Neuronal stem cell (in vitro differentiated cells): ENCODE measurements around the gene PPARGC1A.

Experiments used
- DNase-seq: peaks from one replicate; pipeline ENCODE4 v3.0.0-alpha.2; 2013; ENCODE audit warnings: low spot score
- H2AFZ ChIP-seq: one replicate; pipeline ENCODE4 v1.6.1; 2013; ENCODE audit warnings: mild to moderate bottlenecking, low read length, inconsistent platforms
- H2AK5ac ChIP-seq: 2 replicates; pipeline ENCODE4 v1.6.1; 2013; ENCODE audit warnings: low read depth, mild to moderate bottlenecking, inconsistent platforms, low read length, moderate library complexity, mixed read lengths
- H2BK120ac ChIP-seq: 2 replicates; pipeline ENCODE4 v1.6.1; 2013; ENCODE audit warnings: low read depth, mild to moderate bottlenecking, inconsistent platforms, low read length, moderate library complexity, mixed read lengths
- H2BK12ac ChIP-seq: one replicate; pipeline ENCODE4 v1.6.1; 2013; ENCODE audit warnings: low read length, inconsistent platforms
- H2BK15ac ChIP-seq: 2 replicates; pipeline ENCODE4 v1.6.1; 2013; ENCODE audit warnings: mild to moderate bottlenecking, low read length, inconsistent platforms, mixed read lengths
- H2BK5ac ChIP-seq: one replicate; pipeline ENCODE4 v1.6.1; 2013; ENCODE audit warnings: inconsistent platforms, mild to moderate bottlenecking, low read length, moderate library complexity
- H3K14ac ChIP-seq: one replicate; pipeline ENCODE4 v1.6.1; 2013; ENCODE audit warnings: low read length, inconsistent platforms
- H3K18ac ChIP-seq: 2 replicates; pipeline ENCODE4 v1.6.1; 2013; ENCODE audit warnings: low read length, inconsistent platforms
- H3K23ac ChIP-seq: 2 replicates; pipeline ENCODE4 v1.6.1; 2013; ENCODE audit warnings: low read depth, mild to moderate bottlenecking, mixed read lengths, low read length, inconsistent platforms; ENCODE audit not compliant: poor library complexity
- H3K27ac ChIP-seq: replicated peaks from 3 replicates; pipeline ENCODE4 v1.5.1; 2013; ENCODE audit warnings: low read length, inconsistent platforms
- H3K27me3 ChIP-seq, 3 experiments: 2 replicates each; pipeline ENCODE4 v1.6.1; 2013; ENCODE audit warnings: low read length in 3 of 3, mild to moderate bottlenecking in 2 of 3, inconsistent platforms in 1 of 3, low read depth in 1 of 3, mixed read lengths in 1 of 3, moderate library complexity in 1 of 3; ENCODE audit not compliant: control insufficient read depth in 3 of 3, insufficient read depth in 3 of 3
- H3K36me3 ChIP-seq, 2 donors: replicated peaks in 1 of 2; 2 replicates each; pipeline ENCODE4 v1.6.1; 2013; ENCODE audit warnings: low read length in 2 of 2; ENCODE audit not compliant: control insufficient read depth in 2 of 2, insufficient read depth in 2 of 2
- H3K4ac ChIP-seq: 2 replicates; pipeline ENCODE4 v1.6.1; 2013; ENCODE audit warnings: inconsistent platforms, mild to moderate bottlenecking, low read length, moderate library complexity
- H3K4me1 ChIP-seq, 2 donors: 1 replicate in 1 of 2; 2 replicates in 1 of 2; pipeline ENCODE4 v1.6.1; 2013; ENCODE audit warnings: low read length in 2 of 2, low read depth in 1 of 2; ENCODE audit not compliant: control insufficient read depth in 2 of 2, insufficient read depth in 1 of 2
- H3K4me2 ChIP-seq: one replicate; pipeline ENCODE4 v1.6.1; 2013; ENCODE audit warnings: mild to moderate bottlenecking, low read length, inconsistent platforms; ENCODE audit not compliant: insufficient read depth, poor library complexity, severe bottlenecking
- H3K4me3 ChIP-seq, 2 donors: 2 replicates each; pipeline ENCODE4 v1.5.1; 2013; ENCODE audit warnings: low read length in 2 of 2, mild to moderate bottlenecking in 2 of 2, inconsistent platforms in 1 of 2, moderate library complexity in 1 of 2
- H3K79me1 ChIP-seq: one replicate; pipeline ENCODE4 v1.6.1; 2013; ENCODE audit warnings: low read depth, mild to moderate bottlenecking, inconsistent platforms, low read length, moderate library complexity
- H3K9ac ChIP-seq: one replicate; pipeline ENCODE4 v1.6.1; 2013; ENCODE audit warnings: mild to moderate bottlenecking, low read depth, low read length, inconsistent platforms; ENCODE audit not compliant: poor library complexity
- H3K9me3 ChIP-seq, 2 donors: replicated peaks in 1 of 2; 2 replicates each; pipeline versions ENCODE3 to v1.6.1; 2013; ENCODE audit warnings: low read length in 2 of 2, mild to moderate bottlenecking in 2 of 2, inconsistent platforms in 1 of 2, low read depth in 1 of 2, mixed read lengths in 1 of 2, moderate library complexity in 1 of 2; ENCODE audit not compliant: control insufficient read depth in 2 of 2, insufficient read depth in 1 of 2
- H4K8ac ChIP-seq: one replicate; pipeline ENCODE4 v1.6.1; 2013; ENCODE audit warnings: low read depth, mild to moderate bottlenecking, inconsistent platforms, low read length, moderate library complexity
- H4K91ac ChIP-seq: one replicate; pipeline ENCODE4 v1.6.1; 2013; ENCODE audit warnings: low read length, low read depth, mild to moderate bottlenecking, inconsistent platforms; ENCODE audit not compliant: poor library complexity
- WGBS, 2 donors: extraction: QIAGEN DNeasy Blood & Tissue Kit; methylation state at CpG; one replicate each; pipeline ENCODE4 v1.1.7; 2013; ENCODE audit warnings: missing lambda C conversion rate in 2 of 2, mixed read lengths in 1 of 2; ENCODE audit not compliant: insufficient read length in 2 of 2, insufficient replicate concordance in 1 of 2; ENCODE audit errors: extremely low coverage in 2 of 2; 5-methylcytosine and 5-hydroxymethylcytosine counted together

PPARGC1A gene

DNA sequence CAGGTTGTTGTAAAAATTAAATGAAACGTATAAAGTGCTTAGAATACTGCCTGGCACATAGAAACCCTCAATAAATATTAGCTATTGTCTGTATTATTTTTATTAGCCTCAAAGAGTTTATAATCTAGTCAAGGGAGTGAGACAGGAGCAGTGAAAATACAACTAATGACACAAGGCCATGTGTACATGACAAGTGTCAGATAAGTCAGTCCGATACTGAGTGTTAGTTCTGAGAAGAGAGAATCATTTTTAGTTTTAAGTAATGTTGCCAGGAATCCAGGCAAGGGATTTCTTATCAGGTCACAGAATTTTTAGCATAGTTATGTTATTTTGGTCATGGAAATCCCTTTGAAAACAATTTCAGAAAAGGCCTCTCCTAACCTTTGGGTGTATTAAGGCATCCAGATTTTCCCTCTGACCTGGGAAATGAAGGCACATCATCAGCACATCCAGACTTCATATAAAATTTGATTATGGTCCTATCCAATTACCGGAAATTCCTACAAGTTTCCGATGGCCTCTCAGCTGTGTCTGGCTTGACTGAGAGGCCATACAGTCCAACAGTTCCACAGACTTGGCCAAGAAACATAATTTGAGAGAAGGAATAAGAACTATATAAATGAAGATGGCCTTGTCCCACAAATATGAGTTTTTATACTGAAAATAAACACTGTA lies 35.7 kb downstream of the PPARGC1A start:
- Histone ChIP-seq H2BK5ac (no peak overlapping the region), H2BK12ac (no peak overlapping the region), H3K27me3 (no peaks in the 10 kb centered on the region), H3K79me1 (no peaks in the 10 kb centered on the region), H3K36me3 (no peaks in the 10 kb centered on the region), H2BK120ac (no peak overlapping the region), H3K4ac (no peak overlapping the region), H3K23ac (no peak overlapping the region), H4K8ac (no peak overlapping the region), H3K14ac (no peak overlapping the region), H3K18ac (no peak overlapping the region), H3K9me3 (peaks cover 3 to 5% of the 10 kb centered on the region in 2 donors), H2AFZ (no peak overlapping the region), H2AK5ac (no peak overlapping the region), H2BK15ac (no peak overlapping the region), H3K27ac (no peak overlapping the region), H3K9ac (no peak overlapping the region), H3K4me3 (no peak overlapping the region), H3K4me2 (no peak overlapping the region), H3K4me1 (no peaks in the 10 kb centered on the region), H4K91ac (no peak overlapping the region)
- no CpG with 5 or more reads among the region's 4 CpGs for WGBS, 2 donors
- no peak for DNase-seq

DNA sequence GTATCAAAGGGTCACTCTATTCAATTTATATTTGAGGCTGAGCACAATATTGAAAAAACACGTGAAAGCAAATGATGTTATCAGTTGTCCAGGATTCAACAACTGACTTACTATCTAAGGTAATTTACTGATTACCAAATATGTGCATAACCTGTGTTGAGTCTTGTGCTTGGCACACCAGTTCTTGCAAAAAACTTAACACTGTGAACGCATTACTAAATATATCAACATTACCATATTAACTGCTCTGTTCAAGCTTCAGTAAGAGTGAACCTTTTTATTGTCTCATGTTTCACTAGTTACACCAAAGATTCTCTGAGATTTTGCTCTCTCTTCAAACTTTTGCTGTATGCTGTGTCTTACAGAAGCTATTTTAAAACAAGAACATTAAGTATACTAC lies 38.4 kb downstream of the PPARGC1A start:
- H3K36me3 ChIP-seq: no peaks in the 10 kb centered on the region
- no peaks in the 10 kb centered on the region for H3K27me3 ChIP-seq
- no peak overlapping the region for H2BK5ac ChIP-seq
- no peak overlapping the region for H2BK120ac ChIP-seq
- H3K23ac ChIP-seq: no peak overlapping the region
- no peak overlapping the region for H2AK5ac ChIP-seq
- H3K4me2 ChIP-seq: no peak overlapping the region
- H3K9me3 ChIP-seq: no peaks in the 10 kb centered on the region
- no peak overlapping the region for H2BK12ac ChIP-seq
- no CpG with 5 or more reads among the region's 2 CpGs for WGBS, 2 donors
- no peak overlapping the region for H4K8ac ChIP-seq
- H4K91ac ChIP-seq: no peak overlapping the region
- H3K9ac ChIP-seq: no peak overlapping the region
- no peak overlapping the region for H3K14ac ChIP-seq
- no peak overlapping the region for H2AFZ ChIP-seq
- H3K4me3 ChIP-seq: no peak overlapping the region
- no peak for DNase-seq
- no peaks in the 10 kb centered on the region for H3K79me1 ChIP-seq
- H3K4ac ChIP-seq: no peak overlapping the region
- H3K18ac ChIP-seq: no peak overlapping the region
- H3K27ac ChIP-seq: no peak overlapping the region
- H2BK15ac ChIP-seq: no peak overlapping the region
- no peaks in the 10 kb centered on the region for H3K4me1 ChIP-seq

DNA sequence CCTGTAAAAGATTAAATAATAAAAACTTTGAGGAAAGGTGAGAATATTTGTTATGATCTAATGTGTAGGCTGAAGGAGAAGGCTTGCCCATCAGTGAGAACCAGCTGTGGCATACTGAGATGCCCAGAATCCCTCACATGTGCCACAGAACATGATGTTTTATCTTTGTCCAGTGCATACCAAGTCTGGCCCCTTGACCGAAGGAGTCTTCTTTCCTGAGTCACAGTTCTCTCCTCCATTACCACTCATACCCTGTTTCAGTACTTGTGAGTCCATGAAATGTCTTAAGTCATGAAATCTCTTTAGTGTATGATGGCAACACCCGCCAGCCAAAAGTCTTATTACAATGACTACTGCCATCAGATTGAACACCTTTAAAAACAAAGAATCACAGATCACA lies 42.7 kb downstream of the PPARGC1A start:
- no peak overlapping the region for H3K9ac ChIP-seq
- H2AFZ ChIP-seq: no peak overlapping the region
- H2BK120ac ChIP-seq: no peak overlapping the region
- DNase-seq: no peak
- H3K27me3 ChIP-seq: no peaks in the 10 kb centered on the region
- H3K14ac ChIP-seq: no peak overlapping the region
- no peak overlapping the region for H4K91ac ChIP-seq
- no peak overlapping the region for H4K8ac ChIP-seq
- H3K4me3 ChIP-seq: no peak overlapping the region
- no peak overlapping the region for H3K4ac ChIP-seq
- no peak overlapping the region for H3K27ac ChIP-seq
- WGBS, 2 donors: no CpG with 5 or more reads among the region's 2 CpGs
- no peak overlapping the region for H2BK15ac ChIP-seq
- H2BK5ac ChIP-seq: no peak overlapping the region
- H3K4me1 ChIP-seq: no peaks in the 10 kb centered on the region
- no peak overlapping the region for H3K23ac ChIP-seq
- H3K79me1 ChIP-seq: no peaks in the 10 kb centered on the region
- no peak overlapping the region for H2AK5ac ChIP-seq
- H3K9me3 ChIP-seq: no peaks in the 10 kb centered on the region
- no peak overlapping the region for H2BK12ac ChIP-seq
- H3K18ac ChIP-seq: no peak overlapping the region
- H3K4me2 ChIP-seq: no peak overlapping the region
- no peaks in the 10 kb centered on the region for H3K36me3 ChIP-seq

DNA sequence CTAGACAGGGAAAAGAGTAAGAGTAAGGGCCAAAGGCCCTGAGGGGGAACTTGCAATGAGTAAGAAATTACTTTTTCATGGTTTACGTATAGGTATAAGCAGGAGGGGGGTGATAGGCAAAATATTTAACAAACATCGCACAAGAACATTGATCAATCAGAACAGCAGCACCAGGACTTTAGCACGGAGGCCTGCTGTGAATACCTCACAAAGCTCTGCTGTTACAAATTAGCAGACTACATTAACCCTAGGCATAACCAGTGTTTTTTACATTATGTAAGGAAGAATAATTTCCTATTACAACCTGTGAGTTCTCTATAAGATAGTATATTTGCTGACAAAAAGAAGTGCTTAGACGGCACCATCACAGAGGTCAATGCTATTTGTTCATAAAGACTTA lies 44.9 kb downstream of the PPARGC1A start:
- no peaks in the 10 kb centered on the region for H3K4me1 ChIP-seq
- no peaks in the 10 kb centered on the region for H3K79me1 ChIP-seq
- no peak for DNase-seq
- H3K18ac ChIP-seq: no peak overlapping the region
- H2BK15ac ChIP-seq: no peak overlapping the region
- no peak overlapping the region for H3K27ac ChIP-seq
- no peaks in the 10 kb centered on the region for H3K9me3 ChIP-seq
- H3K36me3 ChIP-seq: no peaks in the 10 kb centered on the region
- no peak overlapping the region for H3K4me2 ChIP-seq
- no peak overlapping the region for H3K4ac ChIP-seq
- WGBS, 2 donors: no CpG with 5 or more reads among the region's 4 CpGs
- no peak overlapping the region for H3K9ac ChIP-seq
- no peak overlapping the region for H3K14ac ChIP-seq
- no peak overlapping the region for H3K23ac ChIP-seq
- no peak overlapping the region for H2BK5ac ChIP-seq
- no peak overlapping the region for H4K8ac ChIP-seq
- H4K91ac ChIP-seq: no peak overlapping the region
- H2BK120ac ChIP-seq: no peak overlapping the region
- no peak overlapping the region for H2BK12ac ChIP-seq
- no peak overlapping the region for H2AFZ ChIP-seq
- no peak overlapping the region for H2AK5ac ChIP-seq
- H3K4me3 ChIP-seq: no peak overlapping the region
- no peaks in the 10 kb centered on the region for H3K27me3 ChIP-seq
